HepG2 (cell line): ENCODE data around the gene ANKRD1. TPM values are rescaled to one million over a fixed set of nuclear protein-coding genes. Genes with fewer than 3 reads are reported as not detected.

ENCODE experiments used
- ARNT2 ChIP-seq: sonication (generic); formaldehyde crosslinking; IDR thresholded peaks from 2 replicates; pipeline ENCODE4 v1.8.0; 2022; ENCODE audit warnings: mild to moderate bottlenecking, low read depth, missing genetic modification reagents, moderate library complexity
- EED ChIP-seq: sonication (generic); formaldehyde crosslinking; IDR thresholded peaks from 2 replicates; pipeline ENCODE4 v1.5.0; 2020; ENCODE audit warnings: mild to moderate bottlenecking, missing genetic modification reagents
- EHMT2 ChIP-seq: fragments of 200-600 bp; sonication (generic); IDR thresholded peaks from 2 replicates; pipeline ENCODE4 v1.7.0; 2017; ENCODE audit warnings: antibody characterized with exemption, low read depth, low read length, borderline replicate concordance
- ELF4 ChIP-seq: sonication (generic); formaldehyde crosslinking; IDR thresholded peaks from 2 replicates; pipeline ENCODE4 v1.5.0; 2020; ENCODE audit warnings: missing genetic modification reagents, mild to moderate bottlenecking, moderate library complexity, borderline replicate concordance
- JDP2 ChIP-seq: sonication (generic); formaldehyde crosslinking; IDR thresholded peaks from 2 replicates; pipeline ENCODE4 v1.8.1; 2022; ENCODE audit warnings: missing genetic modification reagents, borderline replicate concordance
- MEIS2 ChIP-seq: sonication (generic); formaldehyde crosslinking; IDR thresholded peaks from 2 replicates; pipeline ENCODE4 v1.9.0; 2021; ENCODE audit warnings: mild to moderate bottlenecking, missing genetic modification reagents
- NR3C1 ChIP-seq: sonication (generic); formaldehyde crosslinking; IDR thresholded peaks from 2 replicates; pipeline ENCODE4 v1.4.0; 2020; ENCODE audit warnings: missing genetic modification reagents
- PBX2 ChIP-seq: IDR thresholded peaks from 2 replicates; pipeline ENCODE4 v1.6.1; 2016; ENCODE audit warnings: control low read depth
- PBX3 ChIP-seq: sonication (generic); formaldehyde crosslinking; IDR thresholded peaks from 2 replicates; pipeline ENCODE4 v1.8.1; 2023; ENCODE audit warnings: missing genetic modification reagents, inconsistent platforms, borderline replicate concordance
- SMAD9 ChIP-seq: sonication (generic); formaldehyde crosslinking; IDR thresholded peaks from 2 replicates; pipeline ENCODE4 v1.5.1; 2020; ENCODE audit warnings: mild to moderate bottlenecking, missing genetic modification reagents
- SP5 ChIP-seq: IDR thresholded peaks from 2 replicates; pipeline ENCODE4 v1.6.1; 2016; ENCODE audit warnings: low read depth, borderline replicate concordance
- TCF12 ChIP-seq, 2 experiments: fragments of 450-650 bp in 1 of 2; sonication (generic) in 1 of 2; formaldehyde crosslinking in 1 of 2; IDR thresholded peaks; 2 replicates each; pipeline versions ENCODE4 v1.6.1 to v1.8.0; 2017 to 2022; ENCODE audit warnings: antibody characterized with exemption in 1 of 2, mild to moderate bottlenecking in 1 of 2, missing genetic modification reagents in 1 of 2, moderate library complexity in 1 of 2
- TGIF2 ChIP-seq: IDR thresholded peaks from 2 replicates; pipeline ENCODE4 v1.6.1; 2016; ENCODE audit warnings: control low read depth, missing compliant biosample characterization
- TMF1 ChIP-seq: sonication (generic); formaldehyde crosslinking; IDR thresholded peaks from 2 replicates; pipeline ENCODE4 v1.8.1; 2022; ENCODE audit warnings: low read depth, missing genetic modification reagents
- TOPORS ChIP-seq: sonication (generic); formaldehyde crosslinking; IDR thresholded peaks from 2 replicates; pipeline ENCODE4 v1.8.0; 2023; ENCODE audit warnings: mild to moderate bottlenecking, missing genetic modification reagents
- ZFP36L2 ChIP-seq: sonication (generic); formaldehyde crosslinking; IDR thresholded peaks from 2 replicates; pipeline ENCODE4 v1.4.0; 2020; ENCODE audit warnings: missing genetic modification reagents
- ZNF318 ChIP-seq: sonication (generic); formaldehyde crosslinking; IDR thresholded peaks from 2 replicates; pipeline ENCODE4 v1.4.0; 2020; ENCODE audit warnings: mild to moderate bottlenecking, missing genetic modification reagents
- ZNF761 ChIP-seq: sonication (generic); formaldehyde crosslinking; conservative IDR thresholded peaks from 2 replicates; pipeline ENCODE4 v1.4.0; 2020; ENCODE audit warnings: mild to moderate bottlenecking, missing genetic modification reagents
- ZSCAN22 ChIP-seq: sonication (generic); formaldehyde crosslinking; IDR thresholded peaks from 2 replicates; pipeline ENCODE4 v1.4.0; 2020; ENCODE audit warnings: mild to moderate bottlenecking, missing genetic modification reagents
- polyA plus RNA-seq, 8 experiments: library from polyadenylated mRNA; depleted of rRNA in 3 of 8; stranded (reverse) in 7 of 8; unstranded in 1 of 8; fragments of >200 nt; fragmentation: Illumina TruSeq in 4 of 8; extraction: Trizol in 4 of 8; gene quantifications; 2 replicates each; pipeline versions ENCODE4 v1.2.1 to v1.2.3, GENCODE V29; 2011 to 2016; ENCODE audit warnings: low read depth in 4 of 8, missing spikeins in 1 of 8, mixed read lengths in 1 of 8; ENCODE audit not compliant: insufficient read depth in 1 of 8
- total RNA-seq, 5 experiments: library from RNA; depleted of rRNA; stranded (reverse); fragments of >200 nt; fragmentation: Illumina TruSeq; extraction: Trizol; gene quantifications; 2 replicates each; pipeline ENCODE4 v1.2.3, GENCODE V29; 2016; ENCODE audit warnings: low read depth in 1 of 5

The ANKRD1 gene
- total and polyA plus RNA-seq, 2 of the 13 experiments (the other 11 are each of a cell fraction or from before 2014, with no cell fraction given), result 19.4 to 41.8 TPM

GRCh38 chr10:90930971-90931871, 10.3 kb upstream of the ANKRD1 start (continued):
- TF ChIP-seq PBX3 (CRISPR knock-in tag) (no peak), SMAD9 (CRISPR knock-in tag) (no peak), ELF4 (CRISPR knock-in tag) (no peak), ZSCAN22 (CRISPR knock-in tag) (no peak), TCF12 (IDR thresholded peaks at IDR 0.05) (no peak), TCF12 (CRISPR knock-in tag; IDR thresholded peaks at IDR 0.05) (peak; percentile 59; the same call in 1 of the 2 replicates), ZFP36L2 (CRISPR knock-in tag) (no peak), TGIF2 (CRISPR knock-in tag) (peak; percentile 67; the same call in 1 of the 2 replicates), ARNT2 (CRISPR knock-in tag) (no peak), TMF1 (no peak), ZNF761 (CRISPR knock-in tag) (0 out of 2 replicates have a peak, but pooled peaks have one; percentile 20), TOPORS (CRISPR knock-in tag) (no peak), ZNF318 (CRISPR knock-in tag) (no peak), EHMT2 (peak; percentile 80; the same call in 1 of the 2 replicates), MEIS2 (CRISPR knock-in tag) (0 out of 2 replicates have a peak, but pooled peaks have one; percentile 55), PBX2 (CRISPR knock-in tag) (no peak), EED (CRISPR knock-in tag) (no peak), SP5 (CRISPR knock-in tag) (peak; percentile 35; the same call in 1 of the 2 replicates), NR3C1 (CRISPR knock-in tag) (no peak), JDP2 (no peak)
